ENCODE measurements around the gene SPRED2.

SPRED2 gene

DNA sequence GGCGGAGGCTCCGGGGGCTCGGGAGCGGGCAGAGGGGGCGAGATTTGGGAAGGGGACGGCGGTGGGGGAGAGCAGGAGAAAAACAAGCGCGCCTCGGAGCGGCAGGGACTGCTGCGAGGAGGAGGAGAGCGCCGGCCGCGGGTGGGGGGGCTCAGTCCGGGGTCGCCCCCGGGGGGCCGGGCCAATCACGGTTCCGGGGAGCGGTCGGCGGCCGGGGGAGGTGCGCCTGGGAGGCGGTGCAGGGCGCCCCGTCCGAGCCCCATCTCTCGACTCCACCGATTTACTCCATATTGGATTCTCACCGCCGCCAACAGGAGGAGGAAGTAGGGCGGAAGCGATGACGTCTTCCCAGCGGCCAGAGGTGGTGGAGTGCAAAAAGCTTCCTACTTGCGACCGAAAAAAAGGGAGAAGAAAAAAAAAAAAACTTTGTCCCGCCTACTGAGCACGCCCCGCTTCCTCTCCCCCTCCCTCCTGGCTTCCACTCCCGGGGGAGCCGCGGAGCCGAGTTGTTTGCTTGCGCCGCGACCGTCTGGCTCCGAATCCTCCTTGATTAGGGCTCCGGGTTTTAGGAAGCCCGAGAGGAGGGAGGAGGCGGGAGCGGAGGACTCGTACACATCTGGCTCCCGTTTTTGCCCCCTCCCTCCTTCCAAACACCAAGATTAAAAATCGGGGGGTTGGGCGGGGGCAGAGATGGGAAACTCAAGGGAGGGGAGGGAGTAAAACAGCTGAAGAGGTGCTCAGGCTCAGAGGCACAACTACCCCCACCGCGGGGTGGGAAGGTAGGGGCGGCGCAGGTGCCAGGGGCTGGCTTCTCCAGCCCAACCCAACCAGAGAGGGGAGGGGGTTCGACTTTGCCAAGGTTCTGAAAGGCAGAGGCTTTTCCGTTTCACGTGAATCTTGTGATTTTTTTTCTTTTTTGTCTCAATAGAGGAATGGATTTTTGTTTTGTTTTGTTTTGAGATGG, at the start of gene SPRED2:
Gene SPRED2 (minus strand): TSS at position 373 of the 964 bp plus-strand sequence. CDS start 612 bp downstream, outside the sequence.
- Histone ChIP-seq H3K9ac (ENCODE audit: low read depth, low read length) (peak within 1 kb of the TSS; percentile 83), H3K4me2 (ENCODE audit: insufficient read depth, low read length) (peak within 1 kb of the TSS; percentile 78), H2AFZ (ENCODE audit: low read depth, low read length) (peak within 1 kb of the TSS; percentile 80), H4K20me1 (ENCODE audit: insufficient read depth, low read length) (peaks cover 22% of the 10 kb centered on the region), H3K27ac (ENCODE audit: low read length) (peak within 1 kb of the TSS; percentile 84), H3K79me2 (ENCODE audit: insufficient read depth, low read length) (peaks cover 59% of the 10 kb centered on the region), H3K36me3 (ENCODE audit: insufficient read depth, low read length) (peaks cover 16% of the 10 kb centered on the region), H3K4me1 (ENCODE audit: insufficient read depth, low read length) (peaks cover 59% of the 10 kb centered on the region), H3K9me3 (ENCODE audit: insufficient read depth, low read length, severe bottlenecking) (no peaks in the 10 kb centered on the region), H3K4me3 (ENCODE audit: low read depth in 1 of 2, low read length in 2 of 2) (peak within 1 kb of the TSS; percentile 81 to 83), H3K27me3 (ENCODE audit: insufficient read depth, low read length, poor library complexity) (peaks cover 14% of the 10 kb centered on the region)
- TF ChIP-seq, protein P1, sequence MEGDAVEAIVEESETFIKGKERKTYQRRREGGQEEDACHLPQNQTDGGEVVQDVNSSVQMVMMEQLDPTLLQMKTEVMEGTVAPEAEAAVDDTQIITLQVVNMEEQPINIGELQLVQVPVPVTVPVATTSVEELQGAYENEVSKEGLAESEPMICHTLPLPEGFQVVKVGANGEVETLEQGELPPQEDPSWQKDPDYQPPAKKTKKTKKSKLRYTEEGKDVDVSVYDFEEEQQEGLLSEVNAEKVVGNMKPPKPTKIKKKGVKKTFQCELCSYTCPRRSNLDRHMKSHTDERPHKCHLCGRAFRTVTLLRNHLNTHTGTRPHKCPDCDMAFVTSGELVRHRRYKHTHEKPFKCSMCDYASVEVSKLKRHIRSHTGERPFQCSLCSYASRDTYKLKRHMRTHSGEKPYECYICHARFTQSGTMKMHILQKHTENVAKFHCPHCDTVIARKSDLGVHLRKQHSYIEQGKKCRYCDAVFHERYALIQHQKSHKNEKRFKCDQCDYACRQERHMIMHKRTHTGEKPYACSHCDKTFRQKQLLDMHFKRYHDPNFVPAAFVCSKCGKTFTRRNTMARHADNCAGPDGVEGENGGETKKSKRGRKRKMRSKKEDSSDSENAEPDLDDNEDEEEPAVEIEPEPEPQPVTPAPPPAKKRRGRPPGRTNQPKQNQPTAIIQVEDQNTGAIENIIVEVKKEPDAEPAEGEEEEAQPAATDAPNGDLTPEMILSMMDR (IDR thresholded peaks at IDR 0.05; ENCODE audit: borderline replicate concordance, extremely low read depth, low read length, poor library complexity, severe bottlenecking) = no peak
- no peak for TF ChIP-seq EZH2 (IDR thresholded peaks at IDR 0.05; ENCODE audit: borderline replicate concordance, low read depth, low read length, severe bottlenecking)
- ATAC-seq (ENCODE audit: insufficient read depth, low read depth) (peak; percentile 62), DNase-seq (peak; percentile 94)

- Histone ChIP-seq H2AFZ (ENCODE audit: low read depth, low read length) (no peak overlapping the region), H3K4me3 (ENCODE audit: low read depth in 1 of 2, low read length in 2 of 2) (no peak overlapping the region), H3K4me1 (ENCODE audit: insufficient read depth, low read length) (no peaks in the 10 kb centered on the region), H4K20me1 (ENCODE audit: insufficient read depth, low read length) (no peaks in the 10 kb centered on the region), H3K27me3 (ENCODE audit: insufficient read depth, low read length, poor library complexity) (no peaks in the 10 kb centered on the region), H3K79me2 (ENCODE audit: insufficient read depth, low read length) (no peaks in the 10 kb centered on the region), H3K4me2 (ENCODE audit: insufficient read depth, low read length) (no peak overlapping the region), H3K9ac (ENCODE audit: low read depth, low read length) (no peak overlapping the region), H3K36me3 (ENCODE audit: insufficient read depth, low read length) (no peaks in the 10 kb centered on the region), H3K27ac (ENCODE audit: low read length) (no peak overlapping the region), H3K9me3 (ENCODE audit: insufficient read depth, low read length, severe bottlenecking) (no peaks in the 10 kb centered on the region)
- DNase-seq = no peak
- ATAC-seq (ENCODE audit: insufficient read depth, low read depth) = no peak
- TF ChIP-seq, protein P1 (IDR thresholded peaks at IDR 0.05; ENCODE audit: borderline replicate concordance, extremely low read depth, low read length, poor library complexity, severe bottlenecking) = no peak
- no peak for TF ChIP-seq EZH2 (IDR thresholded peaks at IDR 0.05; ENCODE audit: borderline replicate concordance, low read depth, low read length, severe bottlenecking)
Measured at GRCh38 chr2:65481961-65482360, 49.6 kb upstream of the SPRED2 start.

DNA sequence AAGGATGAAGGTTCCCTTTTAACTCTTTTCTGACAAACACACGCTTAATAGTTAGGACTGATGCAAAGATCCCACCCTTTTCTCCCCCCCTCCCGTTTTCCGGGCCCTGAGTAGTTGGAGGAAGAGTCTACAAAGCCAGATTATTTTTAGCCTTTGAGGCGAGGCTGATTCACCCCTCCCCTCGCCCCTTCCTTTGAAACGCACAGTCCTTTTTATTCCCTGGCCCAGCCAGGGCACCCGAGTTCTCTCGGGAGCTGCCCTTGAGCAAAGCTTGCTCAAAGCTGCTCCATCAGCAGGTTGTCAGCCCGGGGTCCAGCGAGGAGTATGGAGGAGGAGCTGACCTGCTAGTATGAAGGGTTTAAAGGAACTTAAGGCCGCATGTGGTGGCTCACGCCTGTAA, 47.1 kb upstream of the SPRED2 start:
- Histone ChIP-seq H4K20me1 (ENCODE audit: insufficient read depth, low read length) (no peaks in the 10 kb centered on the region), H2AFZ (ENCODE audit: low read depth, low read length) (no peak overlapping the region), H3K36me3 (ENCODE audit: insufficient read depth, low read length) (no peaks in the 10 kb centered on the region), H3K4me1 (ENCODE audit: insufficient read depth, low read length) (no peaks in the 10 kb centered on the region), H3K4me2 (ENCODE audit: insufficient read depth, low read length) (no peak overlapping the region), H3K9ac (ENCODE audit: low read depth, low read length) (no peak overlapping the region), H3K4me3 (ENCODE audit: low read depth in 1 of 2, low read length in 2 of 2) (no peak overlapping the region), H3K79me2 (ENCODE audit: insufficient read depth, low read length) (no peaks in the 10 kb centered on the region), H3K9me3 (ENCODE audit: insufficient read depth, low read length, severe bottlenecking) (no peaks in the 10 kb centered on the region), H3K27ac (ENCODE audit: low read length) (no peak overlapping the region), H3K27me3 (ENCODE audit: insufficient read depth, low read length, poor library complexity) (no peaks in the 10 kb centered on the region)
- DNase-seq (no peak), ATAC-seq (ENCODE audit: insufficient read depth, low read depth) (no peak)
- TF ChIP-seq, protein P1 (IDR thresholded peaks at IDR 0.05; ENCODE audit: borderline replicate concordance, extremely low read depth, low read length, poor library complexity, severe bottlenecking) = no peak
- no peak for TF ChIP-seq EZH2 (IDR thresholded peaks at IDR 0.05; ENCODE audit: borderline replicate concordance, low read depth, low read length, severe bottlenecking)

Data from DND-41 (cell line).